GM23248 (cell line): ENCODE measurements around the gene BCL7C. TPM values are rescaled to one million over a fixed set of nuclear protein-coding genes. Genes with fewer than 3 reads are reported as not detected.

Experiments
- DNase-seq: peaks from one replicate; pipeline ENCODE4 v3.0.0-alpha.2; 2015
- H2AFZ ChIP-seq: fragments of 200-600 bp; sonication (generic); 2 replicates; pipeline ENCODE4 v1.6.1; 2016; ENCODE audit warnings: antibody characterized with exemption
- H3F3A ChIP-seq: fragments of 200-600 bp; sonication (generic); 2 replicates; pipeline ENCODE4 v1.6.1; 2016; ENCODE audit warnings: mild to moderate bottlenecking, antibody characterized with exemption, mixed run types; ENCODE audit not compliant: insufficient read depth
- H3K27ac ChIP-seq: fragments of 200-600 bp; sonication (generic); 2 replicates; pipeline ENCODE4 v1.5.1; 2016; ENCODE audit warnings: mild to moderate bottlenecking
- H3K27me3 ChIP-seq: fragments of 200-600 bp; sonication (generic); replicated peaks from 2 replicates; pipeline ENCODE4 v1.6.1; 2016; ENCODE audit warnings: mild to moderate bottlenecking; ENCODE audit not compliant: insufficient read depth
- H3K36me3 ChIP-seq: fragments of 200-600 bp; sonication (generic); 2 replicates; pipeline ENCODE4 v1.6.1; 2016; ENCODE audit warnings: low read depth, mild to moderate bottlenecking
- H3K4me1 ChIP-seq: fragments of 200-600 bp; sonication (generic); 2 replicates; pipeline ENCODE4 v1.6.1; 2016; ENCODE audit warnings: mild to moderate bottlenecking; ENCODE audit not compliant: insufficient read depth
- H3K4me2 ChIP-seq: fragments of 200-600 bp; sonication (generic); one replicate; pipeline ENCODE4 v1.6.1; 2016; ENCODE audit warnings: mild to moderate bottlenecking; ENCODE audit not compliant: unreplicated experiment
- H3K4me3 ChIP-seq: fragments of 200-600 bp; sonication (generic); 2 replicates; pipeline ENCODE4 v1.5.1; 2016; ENCODE audit warnings: mild to moderate bottlenecking
- H3K79me2 ChIP-seq: fragments of 200-600 bp; sonication (generic); 2 replicates; pipeline ENCODE4 v1.6.1; 2016; ENCODE audit warnings: mild to moderate bottlenecking; ENCODE audit not compliant: insufficient read depth
- H3K9ac ChIP-seq: fragments of 200-600 bp; sonication (generic); 2 replicates; pipeline ENCODE4 v1.6.1; 2016; ENCODE audit warnings: mild to moderate bottlenecking
- H3K9me2 ChIP-seq: fragments of 200-600 bp; sonication (generic); 2 replicates; pipeline ENCODE4 v1.6.1; 2016; ENCODE audit warnings: mixed run types, mild to moderate bottlenecking, moderate library complexity; ENCODE audit not compliant: insufficient read depth
- H3K9me3 ChIP-seq: fragments of 200-600 bp; sonication (generic); one replicate; pipeline ENCODE4 v1.6.1; 2017; ENCODE audit warnings: low read depth
- H4K20me1 ChIP-seq: fragments of 200-600 bp; sonication (generic); 2 replicates; pipeline ENCODE4 v1.6.0; 2016; ENCODE audit not compliant: insufficient read depth
- EZH2 ChIP-seq: fragments of 200-600 bp; sonication (generic); IDR thresholded peaks from 2 replicates; pipeline ENCODE4 v1.6.1; 2018; ENCODE audit warnings: antibody characterized with exemption, mild to moderate bottlenecking; ENCODE audit not compliant: insufficient read depth, poor library complexity, severe bottlenecking
- EZH2phosphoT487 ChIP-seq: fragments of 200-600 bp; sonication (generic); IDR thresholded peaks from 2 replicates; pipeline ENCODE4 v1.6.1; 2018; ENCODE audit warnings: antibody characterized with exemption, moderate library complexity, mild to moderate bottlenecking, low read depth; ENCODE audit not compliant: insufficient read depth
- WGBS, 2 experiments: methylation state at CpG; one replicate each; pipeline ENCODE4 v1.1.6; 2015 to 2017; ENCODE audit warnings: low lambda C conversion rate in 2 of 2, low coverage in 1 of 2; ENCODE audit errors: missing lambda C conversion rate in 2 of 2; 5-methylcytosine and 5-hydroxymethylcytosine counted together
- in situ Hi-C: fragments of 300-500 bp; cut with MboI; formaldehyde crosslinking; loops from 2 replicates; pipeline ENCODE4 v1.15.0; 2020
- polyA plus RNA-seq: library from polyadenylated mRNA; unstranded; fragments of >200 nt; fragmentation: Nextera tagmentation; extraction: Ambion mirVana; gene quantifications from 2 replicates; pipeline ENCODE4 v1.2.1, GENCODE V29; 2016
- total RNA-seq: library from RNA; depleted of rRNA; stranded (reverse); fragments of >200 nt; shearing (Covaris generic); gene quantifications from 2 replicates; pipeline ENCODE4 v1.2.3, GENCODE V29; 2014

BCL7C gene
- total and polyA plus RNA-seq, 2 experiments from 2014 or later, result 62.5 to 77.1 TPM

DNA sequence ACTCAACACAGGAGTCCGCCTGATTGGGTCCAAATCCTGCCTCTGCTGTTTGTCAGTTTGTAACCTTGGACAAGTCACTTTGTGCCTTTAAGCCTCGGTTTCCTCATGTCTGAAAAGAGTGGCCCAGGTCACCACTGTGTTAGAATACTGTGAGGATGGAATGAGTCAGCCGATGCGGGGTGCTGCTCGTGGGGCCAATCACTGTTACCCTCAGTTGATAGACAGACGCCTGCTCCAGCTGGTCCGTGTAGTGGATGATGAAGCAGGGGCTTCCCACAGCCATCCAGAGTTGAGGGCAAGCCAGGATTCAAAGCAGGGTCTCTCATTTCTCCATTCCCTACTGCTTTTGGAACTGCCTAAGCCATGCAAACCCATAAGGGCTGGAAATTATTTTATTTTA lies 35.3 kb upstream of the BCL7C start:
- Histone ChIP-seq H3K4me2 (no peak overlapping the region), H3K9me3 (no peaks in the 10 kb centered on the region), H3K27ac (no peak overlapping the region), H3K27me3 (no peaks in the 10 kb centered on the region), H3K4me1 (peaks cover 4% of the 10 kb centered on the region; the same call in 1 of the 2 replicates), H3K9ac (no peak overlapping the region), H3K4me3 (no peak overlapping the region), H3K79me2 (peaks cover 7% of the 10 kb centered on the region), H3K9me2 (no peaks in the 10 kb centered on the region), H3K36me3 (no peaks in the 10 kb centered on the region), H3F3A (no peaks in the 10 kb centered on the region), H2AFZ (no peak overlapping the region), H4K20me1 (no peaks in the 10 kb centered on the region)
- TF ChIP-seq EZH2phosphoT487, result no peak
- 73 to 74% methylated on average over 7 of the region's 7 CpGs for WGBS, 2 experiments
- DNase-seq, result no peak
- in situ Hi-C loops, result no loop called here

DNA sequence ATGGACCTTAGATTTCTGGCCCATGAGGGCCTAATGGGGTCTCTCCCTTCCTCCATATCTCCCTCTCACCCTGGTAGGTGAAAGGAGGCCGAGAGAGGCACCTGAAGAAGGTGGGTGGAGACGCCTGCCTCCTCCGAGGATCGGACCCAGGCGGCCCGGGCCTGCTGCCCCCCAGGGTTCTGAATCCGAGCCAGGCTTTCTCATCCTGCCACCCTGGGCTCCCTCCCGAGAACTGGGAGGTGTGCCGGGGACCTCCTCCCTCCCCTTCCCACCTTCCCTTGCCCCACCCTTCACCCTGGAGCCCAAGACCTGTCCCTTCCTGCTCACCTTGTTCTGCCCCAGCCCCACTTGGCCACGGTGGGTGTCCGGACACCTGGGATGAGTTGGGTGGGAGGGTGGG lies 34.5 kb upstream of the BCL7C start:
- Histone ChIP-seq H3K9me3 (no peaks in the 10 kb centered on the region), H4K20me1 (no peaks in the 10 kb centered on the region), H3K36me3 (no peaks in the 10 kb centered on the region), H3K27ac (no peak overlapping the region), H2AFZ (no peak overlapping the region), H3K79me2 (peaks cover 7% of the 10 kb centered on the region), H3K4me3 (no peak overlapping the region), H3K27me3 (no peaks in the 10 kb centered on the region), H3K4me1 (peaks cover 4% of the 10 kb centered on the region; the same call in 1 of the 2 replicates), H3K9me2 (no peaks in the 10 kb centered on the region), H3K4me2 (no peak overlapping the region), H3F3A (no peaks in the 10 kb centered on the region), H3K9ac (no peak overlapping the region)
- TF ChIP-seq EZH2 (no peak), EZH2phosphoT487 (no peak)
- no peak for DNase-seq
- in situ Hi-C loops, result no loop called here
- WGBS, 2 experiments, result 92 to 97% methylated on average over 9 to 11 of the region's 11 CpGs

DNA sequence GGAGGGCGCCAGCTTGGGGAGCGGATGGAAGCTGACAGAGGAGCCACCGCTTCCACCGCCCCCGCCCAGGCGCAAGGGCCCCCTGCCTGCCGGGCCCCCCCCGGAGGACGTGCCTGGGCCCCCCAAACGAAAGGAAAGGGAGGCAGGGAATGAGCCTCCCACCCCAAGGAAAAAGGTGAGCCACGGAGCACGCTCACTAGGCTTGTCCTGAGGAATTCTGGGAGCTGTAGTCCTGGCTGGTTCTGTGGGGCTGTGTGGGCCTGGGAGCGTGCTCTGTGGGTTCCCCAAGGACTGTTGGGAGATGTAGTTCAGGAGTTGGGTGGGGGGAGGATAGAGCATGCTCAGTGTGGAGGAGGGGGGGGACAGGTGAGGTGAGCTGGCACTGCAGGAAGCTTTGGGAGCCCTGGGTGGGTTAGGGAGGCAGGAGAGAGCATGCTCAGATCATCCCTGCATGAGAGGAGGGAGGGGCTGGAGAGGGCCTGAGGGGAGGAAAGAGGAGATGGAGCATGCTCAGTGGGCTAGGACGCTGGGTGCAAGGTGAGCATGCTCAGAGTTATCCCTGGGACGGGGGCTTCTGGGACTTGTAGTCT lies 34.0 kb upstream of the BCL7C start:
- WGBS, 2 experiments, result 57 to 83% methylated on average over 6 to 15 of the region's 15 CpGs
- Histone ChIP-seq H3K36me3 (no peaks in the 10 kb centered on the region), H3K9ac (no peak overlapping the region), H3K4me1 (peaks cover 4% of the 10 kb centered on the region; the same call in 1 of the 2 replicates), H3K9me2 (no peaks in the 10 kb centered on the region), H3K4me2 (no peak overlapping the region), H4K20me1 (no peaks in the 10 kb centered on the region), H3F3A (no peaks in the 10 kb centered on the region), H3K27ac (no peak overlapping the region), H3K27me3 (no peaks in the 10 kb centered on the region), H2AFZ (no peak overlapping the region), H3K4me3 (no peak overlapping the region), H3K79me2 (peaks cover 7% of the 10 kb centered on the region), H3K9me3 (no peaks in the 10 kb centered on the region)
- in situ Hi-C loops, result no loop called here
- TF ChIP-seq EZH2 (no peak), EZH2phosphoT487 (no peak)
- peak; percentile 59 for DNase-seq

- no peaks in the 10 kb centered on the region for H3K36me3 ChIP-seq
- no peaks in the 10 kb centered on the region for H4K20me1 ChIP-seq
- no peaks in the 10 kb centered on the region for H3K27me3 ChIP-seq
- in situ Hi-C loops, result no loop called here
- WGBS, 2 experiments, result 97 to 98% methylated on average over 16 to 22 of the region's 22 CpGs
- no peak overlapping the region for H3K4me2 ChIP-seq
- TF ChIP-seq EZH2 (no peak), EZH2phosphoT487 (no peak)
- no peaks in the 10 kb centered on the region for H3F3A ChIP-seq
- no peak for DNase-seq
- H3K9ac ChIP-seq, result no peak overlapping the region
- peaks cover 7% of the 10 kb centered on the region for H3K79me2 ChIP-seq
- H3K9me2 ChIP-seq, result no peaks in the 10 kb centered on the region
- H3K4me3 ChIP-seq, result no peak overlapping the region
- H3K27ac ChIP-seq, result no peak overlapping the region
- H2AFZ ChIP-seq, result no peak overlapping the region
- peaks cover 4% of the 10 kb centered on the region; the same call in 1 of the 2 replicates for H3K4me1 ChIP-seq
- no peaks in the 10 kb centered on the region for H3K9me3 ChIP-seq
Observed at GRCh38 chr16:30926937-30927788, 33.3 kb upstream of the BCL7C start.
